T-helper 2 cell (primary cell): Measurements from ENCODE around the gene SOD2.
"Not testable (repeated sequence)": the region's sequence is repeated elsewhere in the genome, so short reads cannot be mapped to it uniquely, and the experiment has no call there.

Experiments
- DNase-seq, 5 experiments: peaks; one replicate each; pipeline versions ENCODE4 v3.0.0 to v3.0.0-alpha.2; 2012 to 2022

SOD2 gene

DNA sequence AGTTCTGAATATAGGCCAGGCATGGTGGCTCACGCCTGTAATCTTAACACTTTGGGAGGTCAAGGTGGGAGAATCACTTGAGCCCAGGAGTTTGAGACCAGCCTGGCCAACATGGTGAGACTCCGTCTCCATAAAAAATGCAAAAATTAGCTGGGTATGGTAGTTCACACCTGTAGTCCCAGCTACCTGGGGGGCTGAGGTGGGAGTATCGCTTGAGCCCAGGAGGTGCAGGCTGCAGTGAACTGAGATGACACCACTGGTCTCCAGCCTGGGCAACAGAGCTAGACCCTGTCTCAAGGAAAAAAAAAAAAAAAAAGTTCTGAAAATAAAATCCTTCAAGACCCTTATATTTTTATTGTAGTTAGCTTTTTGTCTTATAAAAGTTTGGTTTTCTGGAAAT is 22.6 kb upstream of the SOD2 start:
- no peak for DNase-seq

DNA sequence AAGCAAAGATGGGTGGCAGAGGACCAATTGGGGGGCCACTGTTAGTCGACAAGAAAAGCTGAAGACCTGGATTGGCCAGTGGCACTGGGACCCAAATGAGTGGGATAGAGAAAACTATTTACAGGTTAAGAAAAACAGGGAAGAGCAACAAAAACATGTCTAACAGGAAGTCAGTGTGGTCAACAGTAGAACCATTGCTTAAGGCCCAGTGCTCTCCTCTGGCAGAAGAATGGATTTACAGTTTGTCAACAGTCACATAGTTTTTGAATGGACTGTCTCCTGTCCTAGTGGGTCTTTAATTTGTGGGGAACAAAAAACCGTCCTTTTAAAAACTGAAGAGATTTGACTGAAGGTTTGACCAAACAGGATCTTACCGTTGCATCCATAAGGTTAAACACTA is 22.1 kb upstream of the SOD2 start:
- DNase-seq = no peak

DNA sequence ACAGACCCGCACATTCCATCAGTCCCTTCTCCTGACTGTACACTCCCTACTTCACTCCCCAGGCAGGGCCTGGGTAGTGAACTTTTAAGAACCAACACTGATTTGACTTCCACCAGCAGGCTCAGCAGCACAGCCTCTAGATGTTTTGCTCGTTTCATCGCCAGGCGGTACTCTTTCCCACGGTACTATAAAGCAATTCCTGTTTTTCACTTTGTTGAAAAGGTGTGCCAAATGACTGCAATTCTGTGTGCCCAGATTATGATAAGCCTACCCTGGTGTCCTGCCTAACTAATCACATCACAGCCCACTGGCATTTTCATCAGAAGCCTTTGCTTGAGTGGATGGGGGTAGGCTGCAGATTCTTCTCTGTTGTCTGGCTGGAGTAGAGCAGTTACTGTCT is 21.4 kb upstream of the SOD2 start:
- no peak for DNase-seq

DNA sequence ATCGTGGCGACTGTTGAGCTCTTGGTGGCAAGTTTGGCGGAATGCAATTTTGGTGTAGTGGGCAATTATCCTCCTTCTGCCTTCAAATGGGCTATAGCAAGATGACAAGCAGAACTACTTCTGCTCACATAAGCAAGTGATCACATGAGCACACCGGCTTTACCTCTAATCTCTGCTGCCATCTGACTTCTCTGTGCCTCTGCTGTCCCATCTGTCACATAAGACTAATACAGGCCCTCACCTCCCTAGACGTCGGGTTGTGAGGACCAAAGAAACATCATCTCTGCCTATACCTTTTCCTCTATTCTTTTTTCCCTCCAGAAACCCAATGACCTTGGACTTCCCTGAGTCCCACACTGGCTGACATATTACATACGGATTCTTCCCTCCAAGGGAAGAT is 20.9 kb upstream of the SOD2 start:
- no peak for DNase-seq

DNA sequence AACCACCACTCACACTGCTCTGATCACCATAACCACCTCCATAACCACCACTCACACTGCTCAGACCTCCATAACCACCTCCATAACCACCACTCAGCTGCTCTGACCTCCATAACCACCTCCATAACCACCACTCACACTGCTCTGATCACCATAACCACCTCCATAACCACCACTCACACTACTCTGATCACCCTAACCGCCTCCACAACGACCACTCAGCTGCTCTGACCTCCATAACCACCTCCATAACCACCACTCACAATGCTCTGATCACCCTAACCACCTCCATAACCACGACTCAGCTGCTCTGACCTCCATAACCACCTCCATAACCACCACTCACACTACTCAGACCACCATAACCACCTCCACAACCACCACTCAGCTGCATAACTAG is 19.3 kb upstream of the SOD2 start:
- DNase-seq = not testable (repeated sequence)

DNA sequence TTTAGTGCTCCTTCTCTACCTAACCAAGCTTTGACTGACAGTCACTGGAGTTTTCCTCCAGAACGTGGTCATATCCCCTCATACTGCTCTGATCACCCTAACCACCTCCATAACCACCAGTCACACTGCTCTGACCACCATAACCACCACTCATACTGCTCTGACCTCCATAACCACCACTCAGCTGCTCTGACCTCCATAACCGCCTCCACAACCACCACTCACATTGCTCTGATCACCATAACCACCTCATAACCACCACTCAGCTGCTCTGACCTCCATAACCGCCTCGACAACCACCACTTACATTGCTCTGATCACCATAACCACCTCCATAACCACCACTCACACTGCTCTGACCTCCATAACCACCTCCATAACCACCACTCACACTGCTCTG is 17.6 kb upstream of the SOD2 start:
- not testable (repeated sequence) for DNase-seq

DNA sequence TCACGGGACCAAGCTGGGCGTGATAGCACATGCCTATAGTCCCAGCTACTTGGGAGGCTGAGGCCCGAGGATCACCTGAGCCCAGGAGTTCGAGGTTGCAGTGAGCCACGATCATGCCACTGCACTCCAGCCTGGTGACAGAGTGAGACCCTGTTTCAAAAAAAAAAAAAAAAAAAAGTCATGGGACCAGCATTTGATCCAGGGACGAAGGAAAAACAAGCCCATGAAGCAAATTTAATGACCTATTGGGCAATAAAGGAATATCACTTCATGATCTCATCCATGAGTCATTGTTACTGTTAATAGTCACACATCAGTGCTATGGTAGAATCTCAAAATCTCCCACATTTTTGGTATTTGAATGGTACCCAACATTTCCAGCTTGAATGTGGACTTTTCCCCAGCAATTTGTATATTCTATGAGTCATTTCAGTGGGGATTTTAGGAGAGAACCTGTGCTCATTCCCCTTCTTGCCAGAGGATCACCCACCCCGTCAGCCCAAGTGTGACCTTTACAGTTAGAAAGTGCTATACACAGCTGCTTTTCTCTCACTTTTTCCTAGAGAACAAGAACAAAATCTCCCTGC is 8.5 kb upstream of the SOD2 start:
- DNase-seq = no peak

DNA sequence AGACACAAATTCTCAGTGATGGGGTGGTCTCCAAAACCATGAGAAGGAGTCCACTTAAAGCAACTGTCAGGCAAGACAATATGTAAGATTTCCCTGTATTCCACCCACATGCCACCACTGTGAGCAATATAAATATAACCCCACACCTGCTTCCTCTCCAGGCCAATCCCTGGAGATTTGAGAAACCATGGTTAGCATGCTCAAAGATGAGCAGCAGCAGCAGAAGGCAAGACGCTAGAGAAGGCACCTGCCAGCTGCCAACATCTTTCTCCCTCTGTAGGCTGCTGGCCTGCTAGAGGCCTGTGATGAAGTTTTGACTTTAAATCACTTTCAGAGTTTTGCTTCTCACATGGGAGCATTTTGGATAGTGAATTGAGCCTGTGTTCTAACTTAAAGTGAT is 7.9 kb upstream of the SOD2 start:
- DNase-seq = no peak

DNA sequence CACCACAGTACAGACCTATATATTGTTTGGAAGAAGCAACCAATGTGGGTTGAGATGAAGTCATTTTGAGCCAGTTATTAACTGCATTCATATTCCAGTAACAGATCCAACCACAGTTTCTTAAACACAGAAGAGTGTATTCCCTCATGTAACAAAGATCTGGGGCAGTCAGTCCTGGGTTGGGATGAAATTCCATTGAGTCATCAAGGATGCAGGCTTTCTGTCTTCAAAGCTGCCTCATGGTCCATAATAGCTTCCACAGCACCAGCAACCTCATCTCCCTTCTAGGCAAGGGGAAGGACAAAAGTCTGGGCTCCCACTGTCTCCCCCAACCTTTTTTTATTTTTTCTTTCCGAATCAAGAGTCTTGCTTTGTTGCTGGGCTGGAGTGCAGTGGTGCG is 2.9 kb upstream of the SOD2 start:
- DNase-seq = no peak

DNA sequence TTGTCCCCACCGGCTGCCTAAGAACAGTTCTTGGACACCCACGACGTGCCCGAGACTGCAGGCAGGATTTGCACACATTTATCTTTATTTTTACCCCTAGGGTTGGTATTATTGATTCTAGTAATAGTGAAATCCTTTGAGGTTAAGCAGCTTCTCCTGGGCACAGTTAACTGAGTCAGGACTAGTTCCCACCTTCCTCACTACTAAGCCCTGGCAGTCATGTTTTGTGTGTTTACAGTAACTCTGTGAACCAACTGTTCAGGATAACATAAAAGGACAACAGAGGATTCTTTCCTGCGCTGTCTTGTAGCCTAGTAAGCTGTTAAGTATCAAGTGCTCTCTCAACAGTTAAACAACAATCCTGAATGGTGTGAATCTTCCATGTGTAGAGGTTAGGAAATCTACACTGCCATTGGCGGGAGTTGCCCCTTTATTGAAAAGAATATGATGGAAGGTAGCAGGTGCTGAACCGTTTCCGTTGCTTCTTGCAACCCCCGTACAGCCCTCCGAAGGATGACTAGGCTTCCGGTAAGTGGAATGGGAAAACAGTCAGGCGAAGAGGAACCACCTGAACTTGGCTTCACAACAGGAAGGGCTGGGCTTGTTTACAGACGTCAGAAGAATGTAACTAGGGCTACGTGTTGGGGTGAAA is 979 bp upstream of the SOD2 start:
- DNase-seq = peak in 3 of 5 experiments; percentile 44 to 53 (median 51)

DNA sequence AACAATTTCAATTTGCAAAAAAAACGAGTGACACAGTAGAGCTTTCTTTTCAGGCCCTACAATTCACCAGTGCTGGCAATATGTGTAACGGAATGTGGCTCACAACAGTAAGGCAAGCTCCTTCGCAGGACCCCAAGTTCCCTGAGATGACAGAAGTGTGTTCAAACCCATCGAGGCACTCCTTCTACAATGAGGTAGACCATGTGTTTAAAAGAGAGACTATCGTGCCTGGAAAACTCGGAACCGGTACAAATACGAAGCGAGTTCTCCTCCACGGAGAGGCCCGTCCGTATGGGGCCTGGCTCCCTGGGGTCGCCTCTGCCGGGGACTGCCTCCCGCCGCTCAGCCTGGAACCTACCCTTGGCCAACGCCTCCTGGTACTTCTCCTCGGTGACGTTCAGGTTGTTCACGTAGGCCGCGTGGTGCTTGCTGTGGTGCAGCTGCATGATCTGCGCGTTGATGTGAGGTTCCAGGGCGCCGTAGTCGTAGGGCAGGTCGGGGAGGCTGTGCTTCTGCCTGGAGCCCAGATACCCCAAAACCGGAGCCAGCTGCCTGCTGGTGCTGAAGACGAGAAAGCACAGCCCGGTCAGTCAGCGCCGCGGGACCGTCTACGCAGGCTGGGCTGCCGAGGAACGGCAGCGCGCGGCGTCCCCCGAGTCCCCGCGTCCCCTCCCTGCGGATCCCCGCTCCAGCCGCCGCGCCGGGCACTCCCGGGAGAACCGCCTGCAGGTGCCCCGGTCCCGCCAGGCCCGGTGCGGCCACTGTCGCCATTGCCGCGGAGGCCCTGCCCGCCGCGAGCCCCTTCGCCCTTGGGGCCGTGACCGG is 526 bp downstream of the SOD2 start:
- DNase-seq = peak; percentile 17 to 84 (median 32)

DNA sequence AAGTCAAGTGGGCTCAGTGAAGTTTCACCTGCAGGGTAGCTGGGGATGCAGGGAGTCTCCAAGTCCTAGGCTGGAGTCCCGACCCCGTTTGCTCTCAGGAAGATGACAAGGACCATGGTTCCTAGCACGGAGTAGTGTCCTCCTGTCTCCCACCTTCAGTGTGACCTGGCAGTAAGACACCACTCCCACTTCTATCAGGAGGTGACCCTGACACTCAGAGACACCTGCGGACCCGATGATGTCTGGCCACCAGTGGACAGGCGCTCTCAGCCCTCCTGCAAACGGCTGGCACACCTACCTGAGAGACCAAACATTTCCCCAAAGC is 1.1 kb downstream of the SOD2 start:
- no peak for DNase-seq

DNA sequence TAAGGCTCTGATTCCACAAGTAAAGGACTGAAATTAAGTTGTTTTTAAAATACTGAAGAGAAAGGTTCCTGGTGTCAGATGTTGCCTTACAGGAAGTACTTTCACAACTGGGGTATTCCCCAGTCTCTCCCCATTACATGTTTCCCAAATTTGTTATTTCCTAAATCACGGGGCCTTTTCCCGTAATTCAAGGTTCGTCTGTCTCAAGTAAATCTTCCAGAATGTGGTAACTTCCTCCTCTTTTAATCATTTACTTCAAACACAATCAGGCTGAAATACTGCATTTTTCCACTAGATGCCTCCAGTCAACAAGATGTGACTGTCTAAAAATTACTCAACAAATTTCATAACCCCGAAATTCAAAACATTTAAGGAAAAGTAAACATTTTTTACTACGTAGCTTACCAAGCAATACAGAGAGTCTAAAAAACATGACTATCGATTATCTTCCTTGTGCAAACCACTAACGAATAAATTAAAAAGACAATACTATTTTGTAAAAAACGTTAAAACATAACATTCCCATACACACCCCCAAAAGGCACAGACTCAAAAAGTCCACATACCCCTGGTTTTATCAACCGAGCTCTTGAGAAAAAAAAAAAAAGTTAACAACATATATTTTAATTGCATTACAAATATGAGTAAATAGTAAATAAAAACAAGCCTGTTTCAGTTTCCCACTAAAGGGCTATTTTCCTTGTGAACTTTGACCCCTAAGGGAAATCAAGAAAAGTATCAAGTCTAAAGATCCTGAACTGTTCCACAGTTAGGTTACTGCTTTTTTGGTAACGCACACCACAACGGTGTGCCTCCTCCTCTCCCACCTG is 1.7 kb downstream of the SOD2 start:
- peak in 2 of 5 experiments; percentile 31 to 72 for DNase-seq

DNA sequence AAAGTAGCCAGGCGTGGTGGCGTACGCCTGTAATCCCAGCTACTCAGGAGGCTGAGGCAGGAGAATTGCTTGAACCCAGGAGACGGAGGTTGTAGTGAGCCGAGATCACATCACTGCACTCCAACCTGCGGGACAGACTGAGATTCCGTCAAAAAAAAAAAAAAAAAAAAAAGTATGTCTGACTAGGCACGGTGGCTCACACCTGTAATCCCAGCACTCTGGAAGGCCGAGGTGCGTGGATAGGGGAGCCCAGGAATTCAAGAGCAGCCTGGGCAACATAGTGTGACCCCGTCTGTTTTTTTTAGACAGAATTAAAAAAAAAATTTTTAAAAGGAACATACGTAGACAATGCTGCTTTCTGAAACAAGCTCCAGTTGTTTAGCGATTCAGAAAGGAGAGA is 2.9 kb downstream of the SOD2 start:
- not testable (repeated sequence) for DNase-seq

DNA sequence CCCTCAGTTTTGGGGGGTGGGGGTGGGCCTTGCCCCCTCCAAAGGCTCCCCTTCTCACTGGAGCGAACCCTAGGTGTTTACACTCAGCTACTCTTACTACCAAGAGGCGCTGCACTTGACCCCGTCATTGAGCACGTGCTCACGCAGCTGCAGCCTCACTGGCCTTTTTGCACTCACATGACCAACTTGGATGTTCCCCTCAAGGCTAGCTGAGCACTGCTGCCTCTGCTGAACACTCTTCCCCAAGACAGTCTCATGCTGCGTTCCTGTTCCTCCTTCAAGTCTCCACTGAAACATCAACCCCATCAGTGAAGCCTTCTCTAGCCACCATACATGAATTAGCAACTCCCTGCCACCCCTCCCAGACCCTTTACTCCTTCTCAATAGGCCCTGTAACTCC is 4.0 kb downstream of the SOD2 start:
- DNase-seq = no peak

DNA sequence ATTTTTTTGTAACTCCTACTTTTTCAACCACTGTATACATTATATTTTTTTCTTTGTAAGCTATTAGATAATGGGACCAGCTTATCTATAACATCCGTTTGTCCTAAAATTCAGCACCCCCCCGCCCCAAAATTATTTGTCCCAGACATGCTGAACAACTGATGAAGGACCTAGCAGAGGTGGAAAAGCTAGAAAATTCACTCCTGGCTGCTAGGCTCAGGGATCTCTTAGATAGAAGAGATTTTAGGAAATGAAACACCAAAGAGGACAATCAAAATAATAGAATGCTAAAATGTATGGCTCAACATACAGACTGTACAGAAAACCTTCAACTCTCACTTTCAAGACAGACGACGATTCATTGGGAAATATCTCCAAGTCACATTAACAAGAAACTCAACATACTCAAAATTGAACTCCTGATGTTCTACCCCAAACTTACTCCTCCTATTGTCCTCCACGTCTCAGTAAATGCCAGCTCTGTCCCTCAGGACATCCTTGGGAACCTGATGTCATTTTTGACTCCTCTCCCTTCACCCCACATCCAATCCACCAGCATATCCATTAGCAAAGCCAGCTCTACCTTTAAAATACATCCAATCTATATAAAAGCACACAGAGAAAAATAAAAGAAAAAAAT is 4.7 kb downstream of the SOD2 start:
- no peak for DNase-seq

DNA sequence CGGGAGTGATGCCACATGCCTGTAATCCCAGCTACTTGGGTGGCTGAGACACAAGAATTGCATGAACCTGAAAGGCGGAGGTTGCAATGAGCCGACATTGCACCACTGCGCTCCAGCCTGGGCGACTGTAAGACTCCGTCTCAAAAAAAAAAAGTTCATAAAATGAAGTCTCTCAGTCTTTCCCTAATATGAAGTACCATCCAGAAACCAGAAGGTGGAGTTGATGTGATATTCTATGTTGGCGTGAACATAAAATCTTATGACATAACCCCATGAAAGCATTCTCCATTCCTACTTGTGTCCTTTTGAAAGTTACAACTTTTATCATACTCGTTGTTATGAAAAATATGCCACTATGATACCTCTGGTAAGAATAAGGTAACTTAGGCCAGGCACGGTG is 5.7 kb downstream of the SOD2 start:
- DNase-seq = no peak

DNA sequence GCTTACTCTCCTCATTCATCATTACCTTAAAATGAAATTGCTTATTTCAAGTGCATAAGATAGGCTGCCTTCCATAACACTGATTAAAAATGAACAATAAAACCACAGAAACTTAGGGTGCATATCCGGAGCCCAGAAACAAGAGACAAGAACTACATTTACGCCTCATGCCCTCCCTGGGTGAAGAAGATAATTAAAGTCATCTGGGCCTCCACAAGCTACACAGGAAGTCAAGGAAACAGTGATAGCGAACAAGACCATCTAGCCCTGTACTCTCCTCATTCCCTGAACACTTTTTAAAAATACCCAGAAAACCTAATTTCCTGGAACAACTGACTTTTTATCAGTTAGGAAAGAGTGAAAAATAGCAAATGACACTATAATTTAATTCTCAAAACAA is 6.3 kb downstream of the SOD2 start:
- DNase-seq = peak in 1 of 5 experiments; percentile 63

DNA sequence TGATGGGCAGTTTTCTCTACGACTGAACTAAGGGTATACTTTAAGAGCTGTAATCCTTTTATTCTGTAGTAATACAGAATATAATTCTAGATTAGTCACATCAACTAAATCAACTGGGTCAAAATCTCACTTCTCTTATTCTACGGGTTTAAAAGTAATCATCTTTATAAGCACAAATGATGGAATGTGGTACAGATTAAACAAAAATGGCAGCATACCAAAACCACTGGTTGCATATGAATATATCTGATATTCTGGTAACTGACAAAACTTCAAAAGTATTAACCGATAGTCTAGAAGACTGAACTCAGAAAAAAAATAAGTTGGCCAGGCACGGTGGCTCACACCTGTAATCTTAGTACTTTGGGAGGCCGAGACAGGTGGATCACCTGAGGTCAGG is 7.0 kb downstream of the SOD2 start:
- DNase-seq = no peak

DNA sequence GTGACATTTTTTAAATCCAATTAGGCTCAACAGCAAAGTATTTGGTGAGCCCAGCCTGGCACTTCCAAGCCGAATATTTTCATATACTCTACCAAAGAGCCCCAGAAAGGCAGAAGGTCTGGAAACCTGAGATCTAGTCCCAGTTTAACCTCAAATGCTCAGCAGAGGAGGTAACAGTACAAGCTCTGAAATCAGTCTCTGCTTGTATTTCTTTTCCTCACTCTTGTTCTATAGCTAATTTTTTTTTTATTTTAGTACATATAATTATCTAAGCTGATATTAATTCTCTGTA is 9.1 kb downstream of the SOD2 start:
- no peak for DNase-seq

DNA sequence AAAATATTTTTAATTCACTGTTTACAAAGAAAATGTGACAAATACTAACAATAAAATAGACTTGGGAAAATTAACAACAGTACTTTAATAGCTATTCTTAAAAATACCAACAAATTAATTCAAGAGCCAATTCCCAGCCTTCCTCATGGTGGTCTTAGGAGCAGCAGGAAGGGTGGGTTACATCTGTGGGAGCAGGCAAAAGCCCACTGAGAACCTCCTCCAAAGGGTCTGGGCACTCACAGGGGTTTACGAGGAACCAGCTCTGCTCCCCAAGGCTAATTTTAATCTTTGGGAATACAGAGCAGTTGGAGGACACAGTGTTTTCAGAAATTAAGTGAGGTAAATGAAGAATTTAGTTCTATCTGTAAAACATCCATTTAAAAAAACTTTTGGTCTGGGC is 10.2 kb downstream of the SOD2 start:
- DNase-seq = no peak

DNA sequence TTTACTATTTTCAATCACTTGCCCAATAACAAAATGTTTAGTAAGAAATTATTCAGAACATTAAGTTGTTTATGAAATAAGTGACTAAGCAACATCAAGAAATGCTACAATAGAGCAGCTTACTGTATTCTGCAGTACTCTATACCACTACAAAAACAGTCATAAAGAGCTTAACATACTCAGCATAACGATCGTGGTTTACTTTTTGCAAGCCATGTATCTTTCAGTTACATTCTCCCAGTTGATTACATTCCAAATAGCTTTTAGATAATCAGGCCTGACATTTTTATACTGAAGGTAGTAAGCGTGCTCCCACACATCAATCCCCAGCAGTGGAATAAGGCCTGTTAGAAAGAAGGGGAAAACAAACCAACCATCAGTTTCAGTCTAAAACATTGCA is 10.7 kb downstream of the SOD2 start:
- peak in 1 of 5 experiments; percentile 69 for DNase-seq
